OCI-M2 (cell line): ENCODE data around the gene DNPH1.

Experiments
- DNase-seq: peaks from one replicate; lab custom pipeline; 2025; ENCODE audit not compliant: unreplicated experiment; lab: John Stamatoyannopoulos, UW

Gene DNPH1

GRCh38 chr6:43264599-43265145, 35.4 kb upstream of the DNPH1 start:
- no peak for DNase-seq

GRCh38 chr6:43263314-43264178, 34.3 kb upstream of the DNPH1 start:
- DNase-seq: no peak

DNA sequence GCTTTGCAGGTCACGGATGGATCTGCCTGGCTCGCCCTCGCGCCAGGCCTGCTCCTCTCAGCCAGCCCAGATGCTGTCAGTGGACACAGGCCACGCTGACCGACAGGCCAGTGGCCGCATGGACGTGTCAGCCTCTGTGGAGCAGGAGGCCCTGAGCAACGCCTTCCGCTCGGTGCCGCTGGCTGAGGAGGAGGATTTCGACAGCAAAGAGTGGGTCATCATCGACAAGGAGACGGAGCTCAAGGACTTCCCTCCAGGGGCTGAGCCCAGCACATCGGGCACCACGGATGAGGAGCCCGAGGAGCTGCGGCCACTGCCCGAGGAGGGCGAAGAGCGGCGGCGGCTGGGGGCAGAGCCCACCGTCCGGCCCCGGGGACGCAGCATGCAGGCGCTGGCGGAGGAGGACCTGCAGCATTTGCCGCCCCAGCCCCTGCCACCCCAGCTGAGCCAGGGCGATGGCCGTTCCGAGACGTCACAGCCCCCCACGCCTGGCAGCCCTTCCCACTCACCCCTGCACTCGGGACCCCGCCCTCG, 33.6 kb upstream of the DNPH1 start:
- DNase-seq: no peak

- no peak for DNase-seq
Measured at GRCh38 chr6:43262000-43262779, 32.9 kb upstream of the DNPH1 start.

DNA sequence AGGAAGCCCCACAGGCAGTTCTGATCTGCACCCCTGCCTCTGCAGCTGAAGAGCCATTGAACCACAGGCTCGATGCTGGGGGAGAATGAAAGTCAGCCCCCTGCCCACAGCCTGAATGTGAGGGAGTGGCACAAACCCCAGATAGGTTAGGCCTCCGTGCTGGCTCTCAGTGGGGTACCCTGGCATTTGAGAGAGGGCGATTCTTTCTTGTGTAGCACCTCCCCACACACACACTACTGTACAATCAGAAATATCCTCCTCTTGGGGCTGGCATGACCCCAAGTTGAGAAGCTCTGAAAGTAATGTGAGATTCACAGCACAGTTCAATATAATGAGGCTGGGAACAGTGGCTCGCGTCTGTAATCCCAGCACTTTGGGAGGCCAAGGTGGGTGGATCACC, 31.9 kb upstream of the DNPH1 start:
- no peak for DNase-seq

- no peak for DNase-seq
Measured at GRCh38 chr6:43260791-43261190, 31.5 kb upstream of the DNPH1 start.

GRCh38 chr6:43258807-43259686, 29.8 kb upstream of the DNPH1 start:
- DNase-seq: no peak

DNA sequence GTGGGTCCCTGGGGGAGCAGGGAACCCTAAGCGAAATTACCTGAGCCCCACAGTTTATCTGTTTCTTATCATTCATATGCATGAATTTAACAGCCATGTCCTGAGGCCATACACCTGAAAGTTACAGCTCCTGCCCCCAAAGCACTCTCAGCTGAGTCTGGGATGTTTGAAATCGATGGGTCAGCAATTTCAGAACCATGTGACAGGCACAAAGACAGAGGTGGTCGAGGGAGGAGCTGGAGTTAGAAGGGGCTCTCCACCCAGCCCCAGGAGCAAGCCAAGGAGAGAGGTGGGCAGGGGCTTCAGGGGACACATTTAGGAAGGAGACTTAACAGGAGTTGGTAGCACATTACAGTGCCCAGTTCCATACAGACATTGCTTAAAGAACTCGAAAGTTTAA, 28.9 kb upstream of the DNPH1 start:
- no peak for DNase-seq

DNA sequence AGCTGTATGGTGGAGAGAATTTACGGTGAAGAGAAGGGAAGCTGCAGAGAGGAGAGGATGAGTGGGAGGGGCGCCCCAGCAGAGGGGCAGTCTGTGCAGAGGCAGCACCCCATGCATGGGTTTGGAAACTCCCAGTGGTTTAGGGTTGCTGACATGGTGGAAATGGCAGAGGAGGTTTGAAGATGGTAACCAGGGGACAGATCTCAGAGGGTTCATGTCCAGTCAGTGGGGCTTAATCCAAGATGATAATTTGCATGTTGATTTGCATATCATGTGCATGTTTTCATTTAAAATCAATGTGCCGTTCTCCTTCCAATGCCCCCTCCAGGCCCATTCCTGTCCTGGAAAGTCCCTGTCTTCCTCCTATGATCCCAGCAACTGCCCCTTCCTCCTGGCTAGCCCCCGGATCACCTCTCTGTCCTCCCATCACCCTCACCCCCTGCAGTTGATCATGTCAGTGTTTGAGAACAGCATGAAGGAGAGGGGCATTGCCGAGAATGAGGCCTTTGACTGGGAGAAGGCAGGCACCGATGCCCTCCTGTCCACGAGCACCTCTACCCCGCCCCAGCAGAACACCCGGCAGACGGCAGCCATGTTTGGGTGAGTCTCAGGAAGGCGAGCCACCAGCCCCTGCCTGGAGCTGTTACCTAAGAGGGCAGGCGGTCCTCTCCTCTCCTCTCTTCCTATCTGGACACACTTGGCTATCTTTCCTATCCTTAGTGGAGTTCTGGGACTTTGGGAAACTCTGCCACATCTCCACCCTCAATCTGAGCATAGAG, 28.3 kb upstream of the DNPH1 start:
- no peak for DNase-seq

DNA sequence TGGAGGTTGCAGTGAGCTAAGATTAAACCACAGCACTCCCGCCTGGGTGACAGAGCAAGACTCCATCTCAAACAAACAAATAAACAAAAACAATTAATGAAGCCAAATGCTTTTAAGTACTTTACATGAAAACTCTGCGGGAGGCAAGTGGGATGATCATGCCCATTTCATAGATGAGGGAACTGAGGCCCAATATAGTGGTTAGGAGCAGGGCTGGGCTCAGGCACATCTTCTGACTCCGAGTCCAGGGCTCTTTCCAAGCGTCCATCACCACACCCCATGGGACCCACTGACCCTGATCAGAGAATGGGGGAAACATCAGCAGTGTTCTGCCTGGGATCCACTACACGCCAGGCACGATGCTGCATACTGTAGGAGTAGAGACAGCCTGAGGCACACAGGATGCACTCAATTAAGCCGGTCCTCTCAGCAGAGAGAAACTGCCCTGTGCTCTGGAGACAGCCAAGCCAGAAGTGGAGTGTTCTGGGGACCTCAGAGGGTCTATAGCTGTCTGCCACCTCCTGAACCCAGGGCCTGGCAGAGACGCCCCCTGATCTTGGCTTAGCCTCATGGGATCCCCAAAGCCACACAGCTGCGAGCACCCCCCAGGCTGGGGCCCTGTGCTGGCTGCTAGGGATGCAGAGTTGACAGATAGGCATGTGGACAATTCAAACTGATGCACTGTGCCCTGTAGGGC, 27.5 kb upstream of the DNPH1 start:
- DNase-seq: no peak

- no peak for DNase-seq
Measured at GRCh38 chr6:43255408-43256054, 26.2 kb upstream of the DNPH1 start.

GRCh38 chr6:43254846-43255245, 25.6 kb upstream of the DNPH1 start:
- DNase-seq: no peak

DNA sequence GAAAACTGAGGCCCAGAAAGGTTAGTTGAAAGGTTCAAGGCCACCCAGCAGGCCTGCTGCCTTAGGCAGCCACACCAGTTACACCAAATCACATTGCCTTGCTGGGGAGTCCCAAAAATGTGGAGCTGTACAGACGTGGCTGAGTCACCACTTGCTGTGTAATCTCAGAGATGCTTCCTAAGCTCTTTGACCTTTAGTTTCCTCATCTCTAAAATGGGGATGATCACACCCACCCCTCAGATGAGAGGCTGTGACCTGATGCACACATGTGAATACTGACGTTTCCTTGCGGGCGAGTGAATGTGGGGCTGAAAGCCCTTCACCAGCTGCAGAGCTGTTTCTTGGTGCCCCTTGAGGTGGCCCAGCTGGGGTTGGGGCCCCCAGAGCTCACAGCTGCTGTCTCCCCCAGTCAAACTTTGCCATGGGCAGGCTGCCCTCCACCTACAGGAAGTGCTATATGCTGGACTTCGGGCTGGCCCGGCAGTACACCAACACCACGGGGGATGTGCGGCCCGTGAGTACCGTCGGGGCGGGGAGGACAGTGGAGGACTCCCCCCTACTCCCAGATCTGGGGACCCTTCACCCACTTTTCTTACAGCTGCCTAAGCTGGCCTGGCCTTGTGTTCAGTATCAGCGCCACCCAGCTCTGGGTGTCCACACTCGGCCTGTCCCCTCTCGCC, 25.0 kb upstream of the DNPH1 start:
- no peak for DNase-seq

GRCh38 chr6:43253401-43253800, 24.1 kb upstream of the DNPH1 start:
- no peak for DNase-seq

DNA sequence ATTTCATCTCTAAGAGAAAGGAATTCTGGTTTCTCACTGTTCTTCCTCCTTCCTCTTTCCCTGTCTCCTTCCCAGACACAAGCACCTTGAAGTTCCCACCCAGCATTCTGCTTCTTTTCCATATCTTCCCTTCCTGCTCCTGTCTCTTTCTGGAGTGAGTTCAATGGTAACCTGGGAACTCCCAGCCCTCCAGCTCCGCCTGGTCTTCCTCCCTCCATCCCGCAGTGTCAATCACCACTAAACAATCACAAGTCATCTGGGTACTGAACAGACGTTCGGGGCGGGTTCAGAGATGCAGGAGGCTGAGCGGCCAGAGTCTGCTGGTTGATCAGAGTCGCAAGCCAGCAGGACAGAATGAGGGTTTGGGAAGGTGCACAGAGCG, 21.7 kb upstream of the DNPH1 start:
- DNase-seq: no peak

GRCh38 chr6:43248791-43249190, 19.5 kb upstream of the DNPH1 start:
- DNase-seq: no peak

DNA sequence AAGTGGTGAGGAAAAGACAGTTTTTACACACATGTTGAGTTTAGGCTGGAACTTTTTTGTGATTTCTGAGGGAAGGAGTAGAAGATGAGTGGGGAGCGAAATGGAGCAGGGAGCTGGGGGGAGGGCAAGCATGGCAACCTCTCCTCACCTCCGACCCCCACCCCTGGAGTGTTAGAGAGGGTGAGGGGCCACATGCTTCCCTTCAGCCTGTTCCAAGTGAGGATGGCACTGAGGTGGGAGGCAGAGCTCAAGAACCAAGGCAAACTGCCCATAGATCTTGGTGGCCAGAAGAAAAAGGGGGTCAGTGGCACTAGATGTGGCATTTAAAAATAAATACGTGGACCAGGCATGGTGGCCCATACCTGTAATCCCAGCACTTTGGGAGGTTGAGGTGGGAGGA, 18.8 kb upstream of the DNPH1 start:
- DNase-seq: no peak
